Testis (tissue), 2 donors: Measurements from ENCODE around the gene CDC42EP4.

Experiments used
- POLR2A ChIP-seq: fragments of 450-650 bp; IDR thresholded peaks from one replicate; pipeline ENCODE4 v1.6.1; 2017; ENCODE audit warnings: antibody characterized with exemption, mild to moderate bottlenecking, moderate library complexity
- TF ChIP-seq, protein P1 (sequence below), 3 experiments: fragments of 450-650 bp in 2 of 3; fragments of 200-600 bp in 1 of 3; sonication (generic) in 1 of 3; IDR thresholded peaks; one replicate each; pipeline ENCODE4 v1.5.1; 2016 to 2019; ENCODE audit warnings: antibody characterized with exemption in 3 of 3, mild to moderate bottlenecking in 2 of 3, moderate library complexity in 1 of 3

DNA sequence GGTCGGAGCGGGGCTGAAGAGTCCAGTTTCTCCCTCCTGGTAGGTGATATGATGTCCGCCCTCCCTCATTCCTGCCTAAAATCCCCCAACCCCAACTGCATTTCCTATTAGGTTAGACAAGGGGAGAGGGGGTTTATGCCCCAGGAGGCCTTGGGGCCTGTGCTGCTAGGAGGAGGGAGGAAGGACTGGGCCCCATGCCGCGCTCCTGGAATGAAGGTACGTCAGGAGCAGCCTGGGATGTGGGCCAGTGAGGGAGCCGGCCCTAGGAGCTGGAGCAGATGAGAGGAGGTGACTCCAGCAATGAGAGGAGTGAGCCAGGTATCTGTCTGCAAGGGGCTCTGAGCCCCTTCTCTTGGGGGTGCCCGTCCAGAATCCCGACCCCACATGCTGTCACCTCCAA, 46.9 kb upstream of the CDC42EP4 start:
- TF ChIP-seq, protein P1, sequence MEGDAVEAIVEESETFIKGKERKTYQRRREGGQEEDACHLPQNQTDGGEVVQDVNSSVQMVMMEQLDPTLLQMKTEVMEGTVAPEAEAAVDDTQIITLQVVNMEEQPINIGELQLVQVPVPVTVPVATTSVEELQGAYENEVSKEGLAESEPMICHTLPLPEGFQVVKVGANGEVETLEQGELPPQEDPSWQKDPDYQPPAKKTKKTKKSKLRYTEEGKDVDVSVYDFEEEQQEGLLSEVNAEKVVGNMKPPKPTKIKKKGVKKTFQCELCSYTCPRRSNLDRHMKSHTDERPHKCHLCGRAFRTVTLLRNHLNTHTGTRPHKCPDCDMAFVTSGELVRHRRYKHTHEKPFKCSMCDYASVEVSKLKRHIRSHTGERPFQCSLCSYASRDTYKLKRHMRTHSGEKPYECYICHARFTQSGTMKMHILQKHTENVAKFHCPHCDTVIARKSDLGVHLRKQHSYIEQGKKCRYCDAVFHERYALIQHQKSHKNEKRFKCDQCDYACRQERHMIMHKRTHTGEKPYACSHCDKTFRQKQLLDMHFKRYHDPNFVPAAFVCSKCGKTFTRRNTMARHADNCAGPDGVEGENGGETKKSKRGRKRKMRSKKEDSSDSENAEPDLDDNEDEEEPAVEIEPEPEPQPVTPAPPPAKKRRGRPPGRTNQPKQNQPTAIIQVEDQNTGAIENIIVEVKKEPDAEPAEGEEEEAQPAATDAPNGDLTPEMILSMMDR (IDR thresholded peaks at IDR 0.05), result no peak
- no peak for TF ChIP-seq POLR2A
